Measurements from ENCODE around the gene ALAD.
"Not testable (repeated sequence)": the region's sequence is repeated elsewhere in the genome, so short reads cannot be mapped to it uniquely, and the experiment has no call there.

ALAD gene

DNA sequence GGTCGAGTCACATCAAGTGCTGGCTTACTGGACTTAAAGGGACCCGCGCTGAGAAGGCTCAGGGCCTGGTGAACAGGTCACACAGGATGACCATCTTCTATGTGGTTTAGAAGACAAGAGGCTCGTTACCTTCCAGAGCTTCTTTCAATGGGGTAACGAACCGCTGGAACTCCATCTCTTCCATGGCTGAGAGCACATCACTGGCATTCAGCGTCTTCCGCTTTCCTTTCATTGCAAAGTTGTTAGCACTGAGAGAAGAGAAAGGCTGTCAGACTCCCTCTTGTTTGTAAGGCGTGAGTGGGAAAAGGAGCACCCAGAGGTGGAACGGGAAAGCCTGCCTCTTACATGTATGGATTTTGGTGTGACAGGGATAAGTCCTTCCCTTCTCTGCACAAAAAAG, 8.4 kb upstream of the ALAD start:
- no peak for DNase-seq
- no CpG with 5 or more reads among the region's 10 CpGs for WGBS (ENCODE audit: extremely low coverage, insufficient coverage, insufficient read length)

DNA sequence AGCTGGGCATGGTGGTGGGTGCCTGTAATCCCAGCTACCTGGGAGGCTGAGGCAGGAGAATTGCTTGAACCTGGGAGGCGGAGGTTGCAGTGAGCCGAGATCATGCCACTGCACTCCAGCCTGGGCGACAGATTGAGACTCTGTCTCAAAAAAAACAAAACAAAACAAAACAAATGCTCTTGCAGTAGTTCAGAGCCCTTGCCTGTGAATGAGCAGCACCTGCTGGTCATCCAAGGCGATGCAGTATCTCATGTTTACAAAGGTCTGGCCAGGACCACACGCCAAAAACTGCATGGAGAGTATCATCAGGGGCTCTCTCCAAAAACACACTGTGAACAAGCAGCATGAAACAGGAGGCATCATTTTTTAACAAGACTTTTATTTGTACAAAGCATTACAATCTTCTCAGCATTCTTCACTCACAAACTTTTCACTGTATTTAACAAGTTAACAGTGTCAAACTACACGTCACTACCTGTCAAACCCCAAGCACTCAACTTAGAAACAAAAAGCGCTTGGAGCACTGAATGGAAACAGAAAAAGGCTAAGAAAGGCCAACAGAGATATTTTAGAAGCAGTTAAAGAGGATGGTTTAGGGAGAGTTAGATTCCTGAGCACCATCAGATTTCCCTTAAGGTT, 5.9 kb upstream of the ALAD start:
- not testable (repeated sequence) for H3K4me3 ChIP-seq (ENCODE audit: low read depth, low read length); H3K4me1 ChIP-seq (ENCODE audit: control insufficient read depth in 1 of 2, insufficient read depth in 2 of 2, low read length in 2 of 2); H3K79me1 ChIP-seq (ENCODE audit: low read length); H4K12ac ChIP-seq (ENCODE audit: low read depth, low read length); H3K27me3 ChIP-seq (ENCODE audit: insufficient read depth, low read length); H3K4me2 ChIP-seq (ENCODE audit: low read length); H2BK5ac ChIP-seq (ENCODE audit: low read depth, low read length, poor library complexity); H3K4ac ChIP-seq (ENCODE audit: low read depth, low read length); H3K18ac ChIP-seq (ENCODE audit: low read length); H2BK12ac ChIP-seq (ENCODE audit: low read length); H3K23ac ChIP-seq (ENCODE audit: low read length); H3K9me3 ChIP-seq (ENCODE audit: insufficient read depth, low read depth, low read length); H4K91ac ChIP-seq (ENCODE audit: low read depth, low read length); H3K14ac ChIP-seq (ENCODE audit: low read length); H3K9ac ChIP-seq (ENCODE audit: low read length); H4K8ac ChIP-seq (ENCODE audit: low read depth, low read length); H3K27ac ChIP-seq (ENCODE audit: low read depth, low read length); H2BK120ac ChIP-seq (ENCODE audit: insufficient read depth, low read length, poor library complexity); H2AK5ac ChIP-seq (ENCODE audit: low read length); H2AFZ ChIP-seq (ENCODE audit: insufficient read depth, low read length, poor library complexity)
- H3K36me3 ChIP-seq (ENCODE audit: control insufficient read depth in 1 of 2, insufficient read depth in 2 of 2, low read length in 2 of 2), result peaks cover 4 to 18% of the 10 kb centered on the region in 2 experiments
- H3K79me2 ChIP-seq (ENCODE audit: control insufficient read depth, insufficient read depth, low read length, poor library complexity), result peaks cover 10% of the 10 kb centered on the region
- peak; percentile 56 to 77 for DNase-seq
- WGBS (ENCODE audit: extremely low coverage, insufficient coverage, insufficient read length), result no CpG with 5 or more reads among the region's 7 CpGs

More for the DNA sequence above, 8.4 kb upstream of the ALAD start:
- Histone ChIP-seq H3K9ac (ENCODE audit: low read length) (peak overlapping the region; percentile 90), H3K9me3 (ENCODE audit: insufficient read depth, low read depth, low read length) (no peaks in the 10 kb centered on the region), H3K27me3 (ENCODE audit: insufficient read depth, low read length) (no peaks in the 10 kb centered on the region), H3K79me1 (ENCODE audit: low read length) (peaks cover 6% of the 10 kb centered on the region), H3K14ac (ENCODE audit: low read length) (no peak overlapping the region), H4K12ac (ENCODE audit: low read depth, low read length) (no peak overlapping the region), H2BK120ac (ENCODE audit: insufficient read depth, low read length, poor library complexity) (no peak overlapping the region), H3K18ac (ENCODE audit: low read length) (no peak overlapping the region), H3K4me2 (ENCODE audit: low read length) (peak overlapping the region; percentile 98), H3K79me2 (ENCODE audit: control insufficient read depth, insufficient read depth, low read length, poor library complexity) (peaks cover 10% of the 10 kb centered on the region), H3K4me3 (ENCODE audit: low read depth, low read length) (peak overlapping the region; percentile 86), H4K8ac (ENCODE audit: low read depth, low read length) (peak overlapping the region; percentile 39), H3K4ac (ENCODE audit: low read depth, low read length) (peak overlapping the region; percentile 67), H3K27ac (ENCODE audit: low read depth, low read length) (no peak overlapping the region), H3K4me1 (ENCODE audit: control insufficient read depth in 1 of 2, insufficient read depth in 2 of 2, low read length in 2 of 2) (peaks cover 3 to 4% of the 10 kb centered on the region in 2 experiments), H2BK5ac (ENCODE audit: low read depth, low read length, poor library complexity) (no peak overlapping the region), H3K36me3 (ENCODE audit: control insufficient read depth in 1 of 2, insufficient read depth in 2 of 2, low read length in 2 of 2) (peaks cover 4 to 18% of the 10 kb centered on the region in 2 experiments), H2AFZ (ENCODE audit: insufficient read depth, low read length, poor library complexity) (no peak overlapping the region), H4K91ac (ENCODE audit: low read depth, low read length) (no peak overlapping the region), H2AK5ac (ENCODE audit: low read length) (no peak overlapping the region), H2BK12ac (ENCODE audit: low read length) (no peak overlapping the region), H3K23ac (ENCODE audit: low read length) (no peak overlapping the region)

DNA sequence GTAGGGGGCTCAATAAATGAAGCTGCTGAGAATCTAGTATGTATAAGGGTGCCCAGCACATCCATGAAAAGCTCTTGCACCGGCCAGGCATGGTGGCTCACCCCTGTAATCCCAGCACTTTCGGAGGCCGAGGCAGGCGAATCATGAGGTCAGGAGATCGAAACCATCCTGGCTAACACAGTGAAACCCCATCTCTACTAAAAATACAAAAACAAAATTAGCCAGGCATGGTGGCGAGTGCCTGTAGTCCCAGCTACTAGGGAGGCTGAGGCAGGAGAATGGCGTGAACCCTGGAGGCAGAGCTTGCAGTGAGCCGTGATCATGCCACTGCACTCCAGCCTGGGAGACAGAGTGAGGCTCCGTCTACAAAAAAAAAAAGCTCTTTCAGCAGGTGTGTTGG, 5.3 kb upstream of the ALAD start:
- H2BK5ac ChIP-seq (ENCODE audit: low read depth, low read length, poor library complexity); H4K12ac ChIP-seq (ENCODE audit: low read depth, low read length); H3K4me2 ChIP-seq (ENCODE audit: low read length); H2BK12ac ChIP-seq (ENCODE audit: low read length); H4K8ac ChIP-seq (ENCODE audit: low read depth, low read length); H4K91ac ChIP-seq (ENCODE audit: low read depth, low read length); H2AFZ ChIP-seq (ENCODE audit: insufficient read depth, low read length, poor library complexity); H3K23ac ChIP-seq (ENCODE audit: low read length); H3K4ac ChIP-seq (ENCODE audit: low read depth, low read length); H3K79me1 ChIP-seq (ENCODE audit: low read length); H3K4me3 ChIP-seq (ENCODE audit: low read depth, low read length); H3K27me3 ChIP-seq (ENCODE audit: insufficient read depth, low read length); H2AK5ac ChIP-seq (ENCODE audit: low read length); H3K18ac ChIP-seq (ENCODE audit: low read length); H3K9me3 ChIP-seq (ENCODE audit: insufficient read depth, low read depth, low read length); H3K4me1 ChIP-seq (ENCODE audit: control insufficient read depth in 1 of 2, insufficient read depth in 2 of 2, low read length in 2 of 2); DNase-seq; H2BK120ac ChIP-seq (ENCODE audit: insufficient read depth, low read length, poor library complexity); H3K27ac ChIP-seq (ENCODE audit: low read depth, low read length); H3K9ac ChIP-seq (ENCODE audit: low read length); H3K14ac ChIP-seq (ENCODE audit: low read length): not testable (repeated sequence)
- peaks cover 10% of the 10 kb centered on the region for H3K79me2 ChIP-seq (ENCODE audit: control insufficient read depth, insufficient read depth, low read length, poor library complexity)
- H3K36me3 ChIP-seq (ENCODE audit: control insufficient read depth in 1 of 2, insufficient read depth in 2 of 2, low read length in 2 of 2), result peaks cover 4 to 18% of the 10 kb centered on the region in 2 experiments
- no CpG with 5 or more reads among the region's 9 CpGs for WGBS (ENCODE audit: extremely low coverage, insufficient coverage, insufficient read length)

DNA sequence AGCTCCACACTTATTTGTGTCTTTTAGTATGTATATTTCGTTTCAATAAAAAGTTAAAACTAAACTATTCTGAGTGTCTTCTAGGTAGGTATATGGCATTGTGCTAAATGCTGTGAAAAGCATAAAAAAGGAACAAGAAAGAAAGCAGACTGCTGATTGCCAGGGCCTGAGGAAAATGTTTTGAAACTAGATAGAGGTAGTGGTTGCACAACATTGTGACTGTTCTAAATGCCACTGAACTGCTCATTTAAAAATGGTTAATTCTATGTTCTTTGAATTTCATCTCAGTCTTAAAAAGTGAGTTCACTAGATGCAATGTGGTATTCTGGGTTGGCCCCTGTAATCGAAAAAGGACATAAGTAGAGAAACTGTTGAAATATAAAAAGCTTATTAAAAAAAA, 2.6 kb upstream of the ALAD start:
- Histone ChIP-seq H3K4me2 (ENCODE audit: low read length) (no peak overlapping the region), H4K12ac (ENCODE audit: low read depth, low read length) (no peak overlapping the region), H3K27me3 (ENCODE audit: insufficient read depth, low read length) (no peaks in the 10 kb centered on the region), H3K36me3 (ENCODE audit: control insufficient read depth in 1 of 2, insufficient read depth in 2 of 2, low read length in 2 of 2) (peaks cover 0 to 10% of the 10 kb centered on the region in 2 experiments), H3K4me1 (ENCODE audit: control insufficient read depth in 1 of 2, insufficient read depth in 2 of 2, low read length in 2 of 2) (peaks cover 11 to 14% of the 10 kb centered on the region in 2 experiments), H3K79me2 (ENCODE audit: control insufficient read depth, insufficient read depth, low read length, poor library complexity) (peaks cover 3% of the 10 kb centered on the region), H3K18ac (ENCODE audit: low read length) (no peak overlapping the region), H4K8ac (ENCODE audit: low read depth, low read length) (no peak overlapping the region), H3K14ac (ENCODE audit: low read length) (no peak overlapping the region), H3K9ac (ENCODE audit: low read length) (no peak overlapping the region), H2AK5ac (ENCODE audit: low read length) (no peak overlapping the region), H3K79me1 (ENCODE audit: low read length) (peaks cover 5% of the 10 kb centered on the region), H2BK12ac (ENCODE audit: low read length) (no peak overlapping the region), H2BK120ac (ENCODE audit: insufficient read depth, low read length, poor library complexity) (no peak overlapping the region), H3K23ac (ENCODE audit: low read length) (no peak overlapping the region), H3K27ac (ENCODE audit: low read depth, low read length) (no peak overlapping the region), H2AFZ (ENCODE audit: insufficient read depth, low read length, poor library complexity) (no peak overlapping the region), H3K9me3 (ENCODE audit: insufficient read depth, low read depth, low read length) (no peaks in the 10 kb centered on the region), H3K4ac (ENCODE audit: low read depth, low read length) (no peak overlapping the region), H3K4me3 (ENCODE audit: low read depth, low read length) (no peak overlapping the region), H4K91ac (ENCODE audit: low read depth, low read length) (no peak overlapping the region), H2BK5ac (ENCODE audit: low read depth, low read length, poor library complexity) (no peak overlapping the region)
- WGBS (ENCODE audit: extremely low coverage, insufficient coverage, insufficient read length), result no CpG with 5 or more reads among the region's 2 CpGs
- DNase-seq, result peak in 1 of 2 donors; percentile 52
